Fibroblast of lung (primary cell): ENCODE measurements around the gene FARP1.

Source experiments
- EZH2 ChIP-seq: IDR thresholded peaks from 2 replicates; pipeline ENCODE4 v1.5.1; 2012; ENCODE audit warnings: low read length, control low read depth, mild to moderate bottlenecking; ENCODE audit errors: missing control alignments
- TF ChIP-seq, protein P1 (sequence below), 2 donors: IDR thresholded peaks in 1 of 2; conservative IDR thresholded peaks in 1 of 2; 1 replicate in 1 of 2; 2 replicates in 1 of 2; pipeline ENCODE4 v1.5.1; 2011 to 2012; ENCODE audit warnings: low read length in 2 of 2, control low read depth in 1 of 2, inconsistent platforms in 1 of 2, low read depth in 1 of 2, mild to moderate bottlenecking in 1 of 2

DNA sequence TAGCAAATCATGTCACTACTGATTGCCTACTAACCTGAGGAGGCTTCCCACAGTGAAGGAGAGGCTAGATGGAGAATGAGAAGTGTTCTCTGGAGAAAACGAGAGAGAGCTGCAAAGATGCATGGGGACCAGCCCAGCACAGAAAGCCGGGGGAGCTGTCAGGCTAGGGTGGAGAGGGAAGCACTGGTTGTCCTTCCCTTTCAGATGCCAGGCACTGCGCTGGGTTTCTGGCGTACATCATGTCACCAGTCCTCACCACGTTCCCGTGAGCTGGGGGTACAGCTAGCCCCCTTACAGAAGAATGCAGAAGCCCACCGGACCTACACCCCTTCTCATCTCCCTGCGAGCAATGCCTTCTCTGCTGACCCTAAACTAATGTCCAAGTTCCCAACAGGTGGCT is 348.0 kb downstream of the FARP1 start:
- TF ChIP-seq, protein P1, sequence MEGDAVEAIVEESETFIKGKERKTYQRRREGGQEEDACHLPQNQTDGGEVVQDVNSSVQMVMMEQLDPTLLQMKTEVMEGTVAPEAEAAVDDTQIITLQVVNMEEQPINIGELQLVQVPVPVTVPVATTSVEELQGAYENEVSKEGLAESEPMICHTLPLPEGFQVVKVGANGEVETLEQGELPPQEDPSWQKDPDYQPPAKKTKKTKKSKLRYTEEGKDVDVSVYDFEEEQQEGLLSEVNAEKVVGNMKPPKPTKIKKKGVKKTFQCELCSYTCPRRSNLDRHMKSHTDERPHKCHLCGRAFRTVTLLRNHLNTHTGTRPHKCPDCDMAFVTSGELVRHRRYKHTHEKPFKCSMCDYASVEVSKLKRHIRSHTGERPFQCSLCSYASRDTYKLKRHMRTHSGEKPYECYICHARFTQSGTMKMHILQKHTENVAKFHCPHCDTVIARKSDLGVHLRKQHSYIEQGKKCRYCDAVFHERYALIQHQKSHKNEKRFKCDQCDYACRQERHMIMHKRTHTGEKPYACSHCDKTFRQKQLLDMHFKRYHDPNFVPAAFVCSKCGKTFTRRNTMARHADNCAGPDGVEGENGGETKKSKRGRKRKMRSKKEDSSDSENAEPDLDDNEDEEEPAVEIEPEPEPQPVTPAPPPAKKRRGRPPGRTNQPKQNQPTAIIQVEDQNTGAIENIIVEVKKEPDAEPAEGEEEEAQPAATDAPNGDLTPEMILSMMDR (conservative IDR thresholded peaks at IDR 0.05 in 1 of 2, IDR thresholded peaks at IDR 0.05 in 1 of 2; ENCODE audit: low read depth in 1 of 2, low read length in 2 of 2) = no peak
- no peak for TF ChIP-seq EZH2
